Central memory CD4-positive, alpha-beta T cell (primary cell): ENCODE measurements around the gene GOLGA3.
A peak's percentile ranks its signal among the peaks of the same experiment; 100 is the strongest.
"Not testable (repeated sequence)": the region's sequence is repeated elsewhere in the genome, so short reads cannot be mapped to it uniquely, and the experiment has no call there.

Experiments used
- DNase-seq: peaks from one replicate; pipeline ENCODE4 v3.0.0; 2022

GOLGA3 gene

DNA sequence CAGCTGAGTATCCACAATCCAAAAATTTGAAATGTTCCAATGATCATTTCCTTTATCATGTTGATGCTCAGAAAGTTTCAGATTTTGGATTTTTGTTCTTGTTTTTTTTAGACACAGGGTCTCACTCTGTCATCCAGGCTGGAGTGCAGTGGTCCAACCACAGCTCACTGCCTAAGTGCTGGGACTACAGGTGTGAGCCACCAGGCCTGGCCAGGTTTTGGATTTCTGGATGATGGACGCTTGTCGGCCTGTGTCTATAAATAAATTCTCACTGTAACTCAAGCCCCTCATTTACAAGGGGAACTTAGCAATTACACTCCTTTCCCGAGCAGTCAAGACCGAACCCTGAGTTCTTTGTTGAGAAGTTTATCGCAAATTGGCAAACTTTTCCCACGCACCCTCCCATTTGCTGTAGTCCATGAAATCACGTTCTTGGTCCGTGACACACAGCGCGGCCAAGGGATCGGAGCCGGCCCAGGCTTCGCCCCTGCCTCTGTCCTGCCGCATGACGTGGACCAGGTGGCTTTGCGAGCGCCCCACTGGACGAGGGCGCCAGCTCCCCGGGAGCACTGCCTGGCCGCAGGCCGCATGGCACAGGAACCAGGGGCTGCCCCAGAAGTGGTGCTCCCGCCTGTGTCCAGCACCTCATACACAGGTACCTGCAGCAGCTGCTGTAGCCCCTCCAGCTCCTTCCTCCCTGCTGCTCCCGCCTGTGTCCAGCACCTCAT, 53.0 kb downstream of the GOLGA3 start:
- no peak for DNase-seq

GRCh38 chr12:132774646-132775275, 53.9 kb downstream of the GOLGA3 start:
- no peak for DNase-seq

GRCh38 chr12:132774159-132774558, 54.5 kb downstream of the GOLGA3 start:
- no peak for DNase-seq

DNA sequence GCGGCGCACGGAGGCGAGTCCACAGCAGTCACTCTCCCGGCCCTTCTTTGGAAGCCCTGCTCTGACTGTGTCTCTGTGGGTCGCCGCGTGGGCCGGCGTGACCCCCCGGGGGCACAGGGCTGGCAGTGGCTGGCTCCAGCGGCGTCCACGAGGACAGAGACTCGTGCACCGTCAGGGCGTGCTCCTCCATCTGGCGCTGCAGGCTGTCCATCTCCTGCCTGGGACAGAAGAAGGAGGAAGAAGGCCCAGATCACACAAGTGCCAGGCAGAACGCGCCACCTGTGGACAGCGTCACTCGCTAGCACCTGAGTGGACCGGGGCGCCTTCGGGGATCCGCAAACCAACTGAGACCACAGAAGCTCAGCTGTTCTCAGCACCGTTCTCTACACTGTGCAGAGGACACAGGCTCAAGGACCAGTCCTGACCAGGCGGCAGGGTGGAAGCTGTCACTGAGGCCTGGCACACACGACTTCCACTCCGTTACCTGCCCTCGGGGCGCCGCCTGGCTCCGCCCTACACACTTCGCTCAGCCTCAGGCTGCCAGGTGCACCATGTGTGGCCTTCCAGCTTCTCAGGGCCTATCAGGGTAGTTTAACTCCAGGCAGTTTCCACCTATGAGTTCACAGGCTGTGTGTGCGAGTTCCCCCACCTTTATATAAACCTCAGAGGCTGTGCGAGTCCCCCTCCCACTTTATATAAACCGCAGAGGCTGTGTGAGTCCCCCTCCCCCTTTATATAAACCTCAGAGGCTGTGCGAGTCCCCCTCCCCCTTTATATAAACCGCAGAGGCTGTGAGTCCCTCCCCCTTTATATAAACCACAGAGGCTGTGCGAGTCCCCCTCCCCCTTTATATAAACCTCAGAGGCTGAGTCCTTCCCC, 55.4 kb downstream of the GOLGA3 start:
- DNase-seq, result no peak

GRCh38 chr12:132772606-132773005, 56.1 kb downstream of the GOLGA3 start:
- DNase-seq, result no peak

DNA sequence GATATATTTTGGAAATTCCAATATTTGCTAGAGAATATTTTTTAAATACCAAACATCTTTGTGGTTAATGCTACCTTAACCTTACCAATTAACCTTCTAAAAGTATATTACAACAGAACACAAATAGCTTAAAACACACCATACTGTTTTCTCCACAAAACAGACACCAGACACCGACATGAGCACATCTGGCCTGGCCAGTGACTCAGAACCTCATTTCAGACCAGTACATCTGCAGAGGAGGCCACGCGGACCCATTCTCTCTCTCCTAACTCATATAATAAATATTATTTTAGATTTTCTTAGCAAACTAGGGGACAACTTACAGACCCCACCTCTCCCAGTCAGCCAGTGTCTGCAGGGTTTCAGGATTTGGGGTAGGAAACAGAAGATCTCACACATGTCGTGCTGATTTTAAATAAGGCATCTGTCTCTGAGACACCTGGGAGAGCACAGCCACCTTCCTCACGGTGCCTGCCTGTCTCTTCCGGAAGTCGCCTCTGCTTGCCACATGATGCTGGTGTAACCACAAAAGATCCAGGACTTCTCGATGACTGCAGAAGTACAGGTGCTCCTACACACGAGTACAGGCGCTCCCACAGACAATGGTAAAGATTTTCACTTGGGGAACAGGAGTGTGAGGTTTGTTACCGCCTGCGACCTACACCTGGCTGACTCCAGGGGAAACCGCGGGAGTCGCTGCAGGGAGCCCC, 57.4 kb downstream of the GOLGA3 start:
- DNase-seq, result peak; percentile 68

GRCh38 chr12:132766380-132767085, 62.1 kb downstream of the GOLGA3 start:
- DNase-seq, result no peak

- no peak for DNase-seq
Measured at GRCh38 chr12:132765361-132765760, 63.3 kb downstream of the GOLGA3 start.

- DNase-seq, result no peak
Measured at GRCh38 chr12:132764231-132764630, 64.4 kb downstream of the GOLGA3 start.

DNA sequence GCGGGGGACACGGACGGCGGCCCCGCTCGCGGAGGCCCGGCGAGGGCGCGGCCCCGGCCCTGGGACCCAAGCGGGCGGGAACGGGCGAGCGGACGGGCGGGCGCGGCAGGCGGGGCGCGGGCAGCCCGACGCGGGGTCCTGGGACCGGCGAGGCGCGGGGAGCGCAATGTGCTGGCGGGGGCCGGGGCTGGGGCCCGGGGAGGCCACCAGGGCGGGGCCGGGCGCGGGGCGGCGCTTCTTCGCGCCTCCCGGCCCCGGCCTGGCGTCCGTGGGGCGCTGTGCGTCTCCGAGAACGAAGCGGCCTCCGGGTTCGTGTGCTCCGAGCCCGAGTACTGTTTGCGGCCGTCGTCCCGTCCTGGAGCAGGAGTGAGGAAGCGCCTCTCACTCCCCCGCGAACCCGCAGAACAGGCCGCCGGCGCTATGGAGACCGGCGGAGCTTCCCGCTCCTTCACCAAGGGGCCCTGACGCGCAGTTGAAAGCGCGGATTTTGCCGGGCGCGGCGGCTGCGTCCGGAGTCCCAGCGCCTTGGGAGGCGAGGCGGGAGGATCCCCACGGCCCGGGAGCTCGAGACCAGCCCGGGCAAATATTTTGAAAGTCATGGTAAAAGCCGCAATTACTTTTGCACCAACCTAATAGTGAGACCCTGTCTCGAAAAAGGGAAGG, 66.6 kb downstream of the GOLGA3 start:
- DNase-seq, result peak; percentile 82

GRCh38 chr12:132761032-132761920, 67.4 kb downstream of the GOLGA3 start, which contains the start of gene ANKLE2:
Gene ANKLE2 (minus strand): TSS chr12:132761832. CDS start chr12:132761798, 34 bp downstream.
- DNase-seq, result peak; percentile 61

DNA sequence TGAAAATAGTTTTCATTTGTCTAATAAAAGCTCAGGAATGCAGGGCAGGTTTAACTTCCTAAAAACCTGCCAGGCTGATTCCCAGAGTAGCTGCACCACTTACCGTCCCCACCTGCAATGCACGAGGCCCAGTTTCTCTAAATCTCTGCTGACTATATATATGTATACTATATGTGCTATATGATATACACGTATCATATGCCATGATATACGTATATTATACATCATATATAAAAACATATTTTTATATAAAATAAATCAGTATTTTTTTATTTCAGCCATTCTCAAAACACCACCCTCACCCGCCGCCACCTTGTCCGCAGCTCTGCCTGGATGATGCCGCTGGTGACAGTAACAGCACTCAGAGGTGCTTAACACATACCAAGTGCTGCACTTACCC, 69.3 kb downstream of the GOLGA3 start:
- DNase-seq, result no peak

GRCh38 chr12:132758825-132759224, 69.8 kb downstream of the GOLGA3 start:
- not testable (repeated sequence) for DNase-seq

DNA sequence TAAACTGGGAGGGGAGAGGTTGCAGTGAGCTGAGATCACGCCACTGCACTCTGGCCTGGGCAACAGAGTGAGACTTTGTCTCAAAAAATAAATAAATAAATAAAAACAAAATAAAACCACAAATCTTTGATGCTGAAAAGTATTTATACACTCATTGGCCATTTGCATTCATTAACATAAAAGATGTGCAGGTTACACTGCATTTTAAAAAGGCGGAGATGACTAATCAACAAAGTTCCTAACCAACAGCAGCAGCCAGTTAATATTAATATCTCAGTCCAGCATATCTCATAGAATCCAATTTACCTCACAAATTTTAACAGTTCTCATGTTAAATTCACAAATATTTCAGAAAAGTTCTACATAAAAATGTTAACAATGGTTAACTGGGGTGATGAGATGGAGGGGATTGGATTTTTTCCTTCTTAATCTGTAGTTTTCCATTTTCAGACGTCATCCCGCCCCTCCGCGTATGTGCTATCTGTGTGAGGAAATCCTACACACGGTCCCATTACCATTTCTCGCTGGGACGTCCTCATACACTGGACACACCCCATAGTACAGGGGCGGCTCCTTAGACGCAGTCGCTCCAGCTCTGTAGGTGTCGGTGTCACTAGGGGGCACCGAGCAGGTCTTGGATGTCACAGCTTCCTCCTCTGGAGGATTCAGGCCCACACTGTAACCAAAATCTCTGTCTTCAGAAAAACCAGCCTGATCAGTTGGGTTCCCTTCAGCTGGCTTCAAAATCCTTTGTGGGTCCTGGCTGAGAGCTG, 74.3 kb downstream of the GOLGA3 start:
- no peak for DNase-seq

- DNase-seq, result not testable (repeated sequence)
Measured at GRCh38 chr12:132753670-132754069, 75.0 kb downstream of the GOLGA3 start.

- DNase-seq, result no peak
Measured at GRCh38 chr12:132748319-132748718, 80.3 kb downstream of the GOLGA3 start.

- DNase-seq, result no peak
Measured at GRCh38 chr12:132747896-132748295, 80.8 kb downstream of the GOLGA3 start.

- no peak for DNase-seq
Measured at GRCh38 chr12:132747395-132747794, 81.3 kb downstream of the GOLGA3 start.

DNA sequence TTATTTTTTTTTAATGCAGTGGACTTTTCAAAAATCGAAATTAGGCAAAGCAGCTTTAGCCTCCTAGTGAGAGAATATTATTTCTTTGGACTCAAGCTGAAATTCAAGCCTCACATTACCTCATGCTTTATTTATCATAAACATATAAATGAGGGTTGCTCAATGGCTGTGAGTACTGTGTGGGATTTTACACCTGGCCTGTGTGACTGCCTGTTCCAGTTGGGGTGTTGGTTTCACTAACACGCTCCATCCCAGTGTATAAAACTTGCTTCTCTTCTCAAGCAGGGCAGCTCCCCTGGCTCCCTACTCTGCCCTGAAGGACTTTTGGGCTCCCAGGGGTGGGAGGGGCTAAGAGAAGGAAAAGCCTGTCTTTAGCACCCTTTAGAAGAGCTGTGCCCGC, 82.1 kb downstream of the GOLGA3 start:
- DNase-seq, result no peak

GRCh38 chr12:132743831-132744230, 84.8 kb downstream of the GOLGA3 start:
- DNase-seq, result no peak
